ENCODE measurements around the gene CRACR2B. TPM values are rescaled to one million over a fixed set of nuclear protein-coding genes. Genes with fewer than 3 reads are reported as not detected.

Gene CRACR2B
- total and polyA plus RNA-seq, 3 donors from 2014 or later: 4.9 to 7.4 (median 6.5) TPM

- Histone ChIP-seq H3K27me3 (no peaks in the 10 kb centered on the region), H3K9me3 (no peaks in the 10 kb centered on the region), H3K27ac (no peak overlapping the region), H3K36me3 (ENCODE audit: low read depth, missing control alignments) (no peaks in the 10 kb centered on the region), H3K4me1 (peaks cover 24% of the 10 kb centered on the region), H3K4me3 (peak overlapping the region; percentile 97 to 98)
- TF ChIP-seq POLR2A (IDR thresholded peaks at IDR 0.05) (no peak), CTCF (IDR thresholded peaks at IDR 0.05) (no peak)
- intact Hi-C loops (cut with DNase I; ENCODE audit: low total_unique reads): no loop called here
- WGBS, 2 donors: 44 to 49% methylated on average over 7 to 11 of the region's 11 CpGs
- no peak for DNase-seq
Measured at GRCh38 chr11:820655-821511, 6.8 kb upstream of the CRACR2B start.

GRCh38 chr11:821512-822371, 6.0 kb upstream of the CRACR2B start:
- Histone ChIP-seq H3K36me3 (ENCODE audit: low read depth, missing control alignments) (no peaks in the 10 kb centered on the region), H3K9me3 (no peaks in the 10 kb centered on the region), H3K27me3 (no peaks in the 10 kb centered on the region), H3K4me3 (no peak overlapping the region), H3K27ac (no peak overlapping the region), H3K4me1 (peaks cover 24% of the 10 kb centered on the region)
- TF ChIP-seq CTCF (IDR thresholded peaks at IDR 0.05) (no peak), POLR2A (IDR thresholded peaks at IDR 0.05) (no peak)
- 67 to 77% methylated on average over 13 to 22 of the region's 22 CpGs for WGBS, 2 donors
- intact Hi-C loops (cut with DNase I; ENCODE audit: low total_unique reads): no loop called here
- no peak for DNase-seq

- peaks cover 25% of the 10 kb centered on the region for H3K4me1 ChIP-seq
- H3K27ac ChIP-seq: no peak overlapping the region
- H3K36me3 ChIP-seq (ENCODE audit: low read depth, missing control alignments): no peaks in the 10 kb centered on the region
- TF ChIP-seq POLR2A (IDR thresholded peaks at IDR 0.05) (no peak), CTCF (IDR thresholded peaks at IDR 0.05) (no peak)
- no peaks in the 10 kb centered on the region for H3K9me3 ChIP-seq
- no peaks in the 10 kb centered on the region for H3K27me3 ChIP-seq
- DNase-seq: no peak
- WGBS, 2 donors: 57 to 67% methylated on average over 24 to 38 of the region's 53 CpGs
- intact Hi-C loops (cut with DNase I; ENCODE audit: low total_unique reads): no loop called here
- no peak overlapping the region for H3K4me3 ChIP-seq
Measured at GRCh38 chr11:823441-824291, 4.1 kb upstream of the CRACR2B start.

GRCh38 chr11:824292-824880, 3.3 kb upstream of the CRACR2B start:
- WGBS, 2 donors: 50 to 69% methylated on average over 2 to 59 of the region's 59 CpGs
- peaks cover 24% of the 10 kb centered on the region for H3K4me1 ChIP-seq
- H3K36me3 ChIP-seq (ENCODE audit: low read depth, missing control alignments): no peaks in the 10 kb centered on the region
- H3K9me3 ChIP-seq: no peaks in the 10 kb centered on the region
- H3K27ac ChIP-seq: no peak overlapping the region
- intact Hi-C loops (cut with DNase I; ENCODE audit: low total_unique reads): no loop called here
- no peaks in the 10 kb centered on the region for H3K27me3 ChIP-seq
- no peak overlapping the region for H3K4me3 ChIP-seq
- TF ChIP-seq CTCF (IDR thresholded peaks at IDR 0.05): no peak
- no peak for TF ChIP-seq POLR2A (IDR thresholded peaks at IDR 0.05)
- DNase-seq: no peak
